ENCODE data around the gene GSTM3.
"Not testable (repeated sequence)": the region's sequence is repeated elsewhere in the genome, so short reads cannot be mapped to it uniquely, and the experiment has no call there.

GSTM3 gene

DNA sequence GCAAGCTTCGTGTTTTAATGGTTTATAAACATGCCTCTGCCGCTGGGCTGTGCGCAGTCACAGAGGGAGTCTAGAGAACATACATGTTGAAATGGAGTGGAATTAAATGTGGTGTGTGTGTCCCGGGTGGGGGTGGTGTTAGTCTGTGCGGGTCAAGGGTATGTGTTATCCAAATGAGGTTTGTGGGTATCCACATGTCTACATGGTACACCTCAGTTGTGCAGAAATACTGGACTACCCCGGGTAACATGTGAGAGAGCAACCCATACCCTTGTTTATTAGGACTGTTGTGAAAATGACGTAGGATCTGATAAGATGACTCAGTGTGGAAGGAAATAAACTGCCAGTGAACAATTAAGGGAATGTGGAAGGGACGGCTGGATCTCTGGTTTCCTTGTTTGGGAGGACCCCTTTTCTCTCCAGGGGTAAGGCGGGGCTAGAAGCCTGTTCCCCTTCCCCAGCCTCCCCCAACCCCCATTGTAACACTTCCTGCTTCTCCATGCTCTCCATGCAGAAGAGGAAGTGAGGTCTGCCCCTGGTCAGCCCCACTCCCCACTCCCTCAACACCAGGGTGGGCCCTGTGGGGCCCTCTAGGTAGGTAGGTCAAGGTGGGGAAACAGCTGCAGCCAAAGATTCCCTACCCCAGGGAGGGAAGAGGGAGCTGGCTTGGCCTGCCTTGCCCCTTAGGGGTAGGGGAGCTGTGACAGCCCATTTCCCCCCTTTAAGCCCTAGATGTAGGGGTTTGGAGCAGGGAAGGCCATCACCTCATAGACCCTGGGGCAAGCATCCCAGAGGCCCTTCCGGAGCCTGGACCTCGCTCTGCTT lies 22.2 kb upstream of the GSTM3 start:
- in situ Hi-C loops (cut with MboI; ENCODE audit: low sequenced_read_pairs) = no loop called here

DNA sequence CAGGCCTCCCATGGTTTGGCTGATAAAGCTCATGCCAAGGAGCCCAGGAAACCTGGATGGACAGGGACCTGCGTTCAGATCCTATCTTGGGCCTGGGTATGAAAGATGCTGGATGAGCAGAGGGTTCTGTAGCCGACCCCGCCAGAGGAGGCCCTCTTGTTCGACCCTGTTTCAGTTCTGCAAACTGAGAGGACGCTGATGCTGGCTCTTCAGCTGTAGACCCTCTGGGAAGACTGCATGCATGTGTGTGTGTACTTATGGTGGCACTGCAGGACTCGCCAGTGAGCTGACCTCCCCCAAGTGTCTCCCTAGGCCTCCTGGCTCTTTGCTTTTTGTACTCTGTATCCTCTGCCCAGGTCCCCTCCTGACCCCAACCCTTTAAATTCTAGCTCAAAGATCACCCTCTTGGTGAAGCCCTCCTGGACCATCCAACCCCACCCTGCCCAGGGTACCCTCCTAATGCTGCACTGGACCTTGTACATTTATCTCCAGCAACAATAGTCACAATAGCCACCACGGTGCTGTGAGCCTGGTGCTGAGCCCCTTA lies 21.3 kb upstream of the GSTM3 start:
- in situ Hi-C loops (cut with MboI; ENCODE audit: low sequenced_read_pairs) = no loop called here

DNA sequence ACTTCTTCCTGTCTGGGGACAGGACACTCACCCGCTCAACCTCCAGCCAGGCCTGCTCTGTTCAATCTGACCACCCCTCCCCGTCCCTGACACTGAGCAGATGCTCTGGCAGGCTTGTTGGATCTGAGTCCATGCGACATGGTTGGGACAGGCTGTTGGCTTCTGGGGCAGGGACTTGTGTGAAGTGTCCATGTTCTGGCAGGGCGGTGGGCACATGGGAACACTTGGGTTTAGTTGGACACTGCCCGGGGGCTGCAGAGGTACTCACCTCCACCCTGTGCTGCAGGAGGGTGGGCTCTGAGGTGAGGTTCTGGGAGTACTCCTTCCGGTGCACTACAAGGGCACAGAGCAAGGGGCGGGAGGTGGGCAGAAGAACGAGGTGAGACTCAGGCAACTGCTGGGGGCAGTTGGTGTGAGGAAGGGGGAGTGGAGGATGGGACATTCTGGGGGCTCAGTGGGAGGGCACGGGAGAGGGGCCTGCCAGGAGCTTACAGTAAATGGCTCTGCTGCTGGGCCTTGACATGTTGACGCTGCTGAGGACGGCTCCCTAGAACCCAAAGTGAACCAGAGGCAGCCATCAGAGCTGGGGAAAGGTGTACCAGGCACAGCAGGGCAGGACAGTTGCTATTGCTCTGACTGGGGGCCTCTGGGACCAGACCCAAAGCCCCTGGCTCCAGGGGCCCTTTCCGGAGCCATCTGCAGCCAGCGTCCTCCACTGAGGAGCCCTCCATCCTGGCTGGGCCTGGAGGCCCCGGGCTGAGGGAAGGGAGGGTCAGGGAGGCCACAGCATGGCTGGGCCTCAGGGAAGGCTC lies 20.6 kb upstream of the GSTM3 start:
- in situ Hi-C loops (cut with MboI; ENCODE audit: low sequenced_read_pairs) = no loop called here

DNA sequence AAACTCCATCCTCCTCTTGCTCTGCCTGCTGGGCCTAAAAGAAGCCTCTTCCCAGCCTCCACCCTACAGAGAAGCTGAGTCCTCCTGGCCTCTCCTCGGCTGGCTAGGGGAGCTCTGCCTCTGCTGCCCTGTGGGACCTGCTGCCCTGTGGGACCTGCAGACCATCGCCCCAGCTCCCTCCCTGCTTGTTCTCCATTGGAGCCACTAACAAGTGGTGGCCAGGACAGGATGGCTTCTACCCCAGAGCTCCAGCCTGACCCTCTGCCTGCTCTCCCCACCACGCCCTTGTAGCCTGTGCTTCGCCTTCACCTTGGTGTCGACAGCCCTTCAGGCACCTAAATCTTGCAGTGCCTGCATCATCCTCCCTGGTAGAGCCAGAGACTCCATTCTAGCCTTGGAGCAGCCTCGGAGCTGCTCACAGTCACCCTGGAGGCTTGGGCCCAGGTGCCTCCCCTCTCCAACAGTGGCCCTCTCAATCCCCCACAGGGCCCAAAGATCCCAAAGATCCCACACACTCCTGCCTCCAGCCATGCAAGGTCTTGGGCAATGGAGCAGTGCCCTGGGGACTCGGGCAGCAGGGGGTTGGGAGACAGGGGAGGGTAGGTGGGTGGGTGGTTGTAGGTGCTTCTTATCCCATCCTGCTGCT lies 19.9 kb upstream of the GSTM3 start:
- in situ Hi-C loops (cut with MboI; ENCODE audit: low sequenced_read_pairs) = no loop called here

DNA sequence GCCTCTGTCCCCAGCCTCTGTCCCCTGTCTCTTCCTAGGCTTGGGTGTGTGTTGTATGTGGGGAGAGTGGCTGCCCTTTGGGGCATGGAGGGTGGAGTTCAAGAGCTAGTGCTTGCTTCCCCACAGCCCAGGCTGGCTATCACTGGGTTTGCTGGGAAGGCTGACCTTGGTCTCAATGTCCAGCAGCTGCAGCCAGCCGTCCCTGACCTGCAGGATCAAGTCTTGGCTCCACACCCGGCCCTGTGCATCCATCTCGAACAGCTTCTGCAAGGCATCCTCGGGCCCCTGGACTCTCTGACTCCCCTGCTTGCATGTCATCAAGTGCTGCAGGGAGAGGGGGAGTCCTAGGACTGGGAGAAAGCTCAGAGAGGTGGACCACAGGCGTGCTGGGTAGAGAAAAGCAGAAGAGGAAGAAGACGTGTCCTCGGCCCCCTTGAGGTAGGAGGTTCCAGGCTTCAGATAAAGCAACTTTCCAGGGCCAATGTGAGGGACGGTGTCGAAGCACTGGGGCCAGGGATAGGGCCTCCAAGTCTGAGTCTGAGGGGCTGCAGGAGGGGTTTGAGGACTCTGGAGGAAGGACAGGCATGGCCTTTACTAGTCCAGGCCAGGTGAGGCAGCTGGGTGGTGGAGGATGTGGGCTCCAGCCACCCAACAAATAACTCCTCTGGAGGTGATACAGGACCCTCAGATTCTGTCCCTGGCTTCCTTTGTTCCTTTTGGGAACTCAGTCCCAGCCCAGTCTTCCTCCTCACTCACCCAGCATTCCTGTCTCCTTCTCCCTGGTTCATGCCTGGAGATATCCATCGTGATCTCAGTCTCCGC lies 18.9 kb upstream of the GSTM3 start:
- in situ Hi-C loops (cut with MboI; ENCODE audit: low sequenced_read_pairs) = no loop called here

DNA sequence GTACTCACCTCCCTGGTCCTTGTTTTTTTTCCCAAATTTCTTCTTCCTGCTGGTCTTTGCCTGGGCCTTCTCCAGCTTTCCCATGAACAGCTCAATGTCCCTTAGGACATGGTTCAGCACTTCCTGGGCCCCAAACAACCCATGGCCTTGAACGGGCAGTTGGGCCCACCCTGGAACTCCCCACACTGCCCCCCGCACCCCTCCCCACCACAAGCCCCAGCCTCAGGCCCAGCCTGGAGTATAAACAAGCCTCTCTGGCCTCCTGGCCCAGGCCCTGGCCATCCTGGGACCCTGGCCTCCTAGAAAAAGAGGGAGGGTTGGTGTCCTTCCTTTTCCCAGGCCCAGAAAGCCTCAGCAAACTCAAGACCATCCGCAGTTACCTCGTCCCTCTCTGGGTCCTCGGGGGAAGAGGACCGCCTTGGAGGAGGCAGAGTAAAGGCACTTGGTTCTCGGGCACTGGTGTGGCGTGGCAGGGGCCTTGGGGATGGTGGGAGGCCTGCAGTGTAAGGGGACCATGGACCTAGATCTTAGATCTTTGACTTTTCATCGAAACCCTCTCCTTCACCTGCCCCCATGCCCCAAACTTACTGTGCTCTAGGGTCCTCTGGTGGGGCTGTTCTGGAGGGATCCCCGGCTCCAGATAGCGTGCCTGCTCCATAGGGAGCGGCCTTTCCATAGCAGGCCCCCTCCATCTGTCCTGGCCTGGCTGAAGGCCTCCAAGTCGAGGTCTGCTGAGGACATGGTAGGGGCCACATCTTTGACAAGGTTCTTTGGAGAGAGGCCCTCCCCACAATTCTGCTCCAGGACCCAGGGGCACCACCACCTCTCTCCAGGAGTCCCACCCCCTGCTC lies 17.3 kb upstream of the GSTM3 start:
- in situ Hi-C loops (cut with MboI; ENCODE audit: low sequenced_read_pairs) = no loop called here

DNA sequence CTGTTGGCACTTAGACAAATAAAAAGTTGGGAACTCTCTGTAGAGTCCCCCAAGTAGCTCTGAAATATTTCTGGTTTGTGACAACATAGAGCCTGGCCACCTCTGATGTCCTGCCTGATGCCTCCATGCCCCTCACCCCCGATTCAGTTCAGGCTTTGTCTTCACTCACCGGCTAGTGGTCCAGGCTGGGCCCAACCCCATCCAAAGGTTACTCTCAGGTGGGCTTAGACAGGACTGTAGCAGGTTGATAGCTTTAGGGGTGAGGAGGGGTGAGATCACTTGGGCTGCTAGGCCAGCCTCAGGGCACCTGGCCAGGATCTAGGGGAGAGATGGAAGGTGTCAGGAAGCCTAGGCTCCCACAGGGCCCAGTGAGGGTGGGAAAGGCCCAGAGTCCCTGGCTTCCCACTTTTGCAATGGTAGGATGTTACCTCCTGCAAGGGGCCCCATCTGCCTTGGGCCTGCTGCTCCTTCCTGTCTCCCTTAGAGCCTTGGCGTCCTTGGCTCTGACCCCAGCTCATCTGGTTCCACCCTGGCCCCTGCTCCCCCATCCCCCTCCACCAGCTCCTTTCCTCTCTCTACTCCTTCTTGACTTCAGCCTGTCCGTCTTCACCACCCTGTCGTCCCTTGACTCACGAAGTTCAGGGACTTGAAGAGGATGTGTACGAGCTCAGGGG lies 16.1 kb upstream of the GSTM3 start:
- in situ Hi-C loops (cut with MboI; ENCODE audit: low sequenced_read_pairs) = no loop called here

DNA sequence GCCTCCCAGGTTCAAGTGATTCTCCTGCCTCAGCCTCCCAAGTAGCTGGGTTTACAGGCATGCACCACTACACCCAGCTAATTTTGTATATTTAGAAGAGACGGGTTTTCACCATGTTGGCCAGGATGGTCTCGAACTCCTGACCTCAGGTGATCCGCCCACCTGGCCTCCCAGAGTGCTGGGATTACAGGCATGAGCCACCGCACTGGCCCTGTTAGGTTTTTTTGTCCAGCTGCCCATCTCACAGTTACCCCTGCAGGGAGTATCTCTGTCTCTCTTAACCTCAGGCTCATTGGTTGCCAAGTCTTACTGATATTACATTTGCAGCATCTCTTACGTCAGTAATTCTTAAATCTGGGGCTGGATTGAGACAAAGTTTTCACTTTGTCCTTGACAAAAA lies 15.5 kb upstream of the GSTM3 start:
- in situ Hi-C loops (cut with MboI; ENCODE audit: low sequenced_read_pairs) = not testable (repeated sequence)

DNA sequence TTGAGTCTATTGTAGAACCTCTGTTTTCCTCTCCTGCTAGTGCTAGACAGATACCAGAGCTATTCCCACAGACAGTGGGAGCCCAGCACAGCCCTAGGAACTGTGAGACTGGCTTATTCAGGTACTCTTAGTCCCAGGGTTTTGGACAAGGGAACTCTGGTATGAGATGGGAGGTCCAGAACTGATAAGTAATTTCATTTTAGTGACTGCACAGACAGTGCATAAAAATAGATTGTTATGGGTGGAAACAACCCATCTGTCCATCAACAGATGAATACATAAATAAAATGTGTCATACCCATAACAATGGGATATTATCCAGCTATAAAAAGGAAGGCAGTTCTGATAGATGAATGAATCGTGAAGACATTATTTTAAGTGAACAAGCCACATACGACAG lies 13.9 kb upstream of the GSTM3 start:
- in situ Hi-C loops (cut with MboI; ENCODE audit: low sequenced_read_pairs) = no loop called here

DNA sequence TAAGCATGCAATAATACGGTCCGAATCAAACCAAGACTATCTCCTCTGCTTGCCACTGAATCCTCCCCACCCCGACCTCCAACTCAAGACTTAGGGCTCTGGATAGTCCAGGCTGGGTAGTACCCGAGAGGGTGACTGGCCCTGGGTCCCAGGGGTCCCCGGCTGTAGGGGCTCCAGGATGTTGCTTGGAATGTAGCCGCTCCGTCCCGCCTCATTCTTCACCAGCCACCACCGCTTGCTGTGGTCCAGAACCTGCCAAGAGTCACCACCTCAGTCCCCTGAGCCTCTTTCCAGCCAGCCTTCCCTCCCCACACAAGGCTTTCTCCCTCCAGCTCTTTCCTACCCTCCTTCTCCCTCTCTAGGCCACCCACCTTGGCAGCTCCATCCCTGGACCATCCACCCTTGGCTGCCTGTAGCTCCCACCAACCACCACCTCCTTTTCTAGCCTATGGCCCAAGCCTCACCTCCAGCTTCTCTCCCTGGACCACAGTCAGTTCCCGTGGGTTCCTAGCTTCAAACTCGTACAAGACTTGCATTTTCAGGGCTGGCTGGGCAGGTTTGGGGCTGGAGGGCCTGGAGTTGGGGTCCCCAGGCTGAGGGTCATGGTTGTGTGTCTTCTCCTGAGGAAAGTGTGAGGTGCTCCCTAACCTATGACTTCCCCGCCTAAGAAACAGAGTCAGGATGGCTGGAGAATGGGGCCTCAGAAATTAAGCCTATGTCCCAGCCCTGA lies 10.9 kb upstream of the GSTM3 start:
- in situ Hi-C loops (cut with MboI; ENCODE audit: low sequenced_read_pairs) = no loop called here

DNA sequence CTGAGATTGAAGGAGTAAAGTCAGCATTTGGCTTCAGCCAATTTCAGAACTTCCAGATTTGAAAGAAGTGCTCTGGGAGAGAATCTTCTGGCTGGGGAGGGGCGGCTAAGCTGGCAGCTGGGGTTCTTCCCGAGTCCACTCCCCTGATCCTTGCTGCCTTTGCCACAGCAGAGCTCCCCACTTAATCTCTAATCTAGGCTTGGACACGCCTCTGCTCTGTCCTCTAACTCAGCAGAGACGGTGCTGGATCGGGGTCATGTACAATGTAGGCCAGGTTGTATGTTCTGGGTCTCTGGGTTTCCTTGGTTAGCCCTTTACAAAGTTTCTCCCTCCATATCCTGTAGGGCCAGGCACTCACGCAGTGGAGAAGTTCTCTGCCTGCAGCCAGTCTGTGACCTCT lies 10.1 kb upstream of the GSTM3 start:
- in situ Hi-C loops (cut with MboI; ENCODE audit: low sequenced_read_pairs) = no loop called here

DNA sequence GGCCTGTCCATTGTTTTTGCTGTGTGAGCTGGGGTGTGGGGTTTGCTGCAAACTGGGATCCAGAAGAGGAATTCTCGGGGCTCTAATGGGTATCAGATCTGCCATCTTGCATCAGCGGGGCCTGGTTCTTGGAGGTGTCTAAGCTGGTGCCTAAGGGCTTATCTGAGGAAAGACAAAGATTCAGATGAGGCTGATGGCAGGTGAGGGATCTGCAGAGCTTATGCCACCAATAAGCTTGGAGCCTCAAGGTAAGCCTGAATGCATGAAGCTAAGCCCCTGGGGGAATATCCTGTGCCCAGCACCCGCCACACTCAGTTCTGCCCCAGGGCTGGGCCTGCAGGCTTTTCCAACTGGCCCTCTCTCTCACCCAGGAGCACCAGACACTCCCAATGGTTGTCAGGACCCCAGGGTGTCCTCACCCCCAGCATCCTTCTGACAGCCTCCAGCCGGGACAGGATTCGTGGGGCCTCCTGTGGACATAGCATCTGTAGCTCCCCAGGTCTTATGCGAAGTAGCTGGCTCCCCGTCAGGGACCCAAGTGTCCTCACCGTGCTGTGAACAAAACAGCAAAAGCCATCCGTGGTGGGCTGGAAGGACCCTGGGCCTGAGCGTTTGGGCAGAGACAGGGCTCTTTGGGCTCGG lies 9.5 kb upstream of the GSTM3 start:
- in situ Hi-C loops (cut with MboI; ENCODE audit: low sequenced_read_pairs) = no loop called here

DNA sequence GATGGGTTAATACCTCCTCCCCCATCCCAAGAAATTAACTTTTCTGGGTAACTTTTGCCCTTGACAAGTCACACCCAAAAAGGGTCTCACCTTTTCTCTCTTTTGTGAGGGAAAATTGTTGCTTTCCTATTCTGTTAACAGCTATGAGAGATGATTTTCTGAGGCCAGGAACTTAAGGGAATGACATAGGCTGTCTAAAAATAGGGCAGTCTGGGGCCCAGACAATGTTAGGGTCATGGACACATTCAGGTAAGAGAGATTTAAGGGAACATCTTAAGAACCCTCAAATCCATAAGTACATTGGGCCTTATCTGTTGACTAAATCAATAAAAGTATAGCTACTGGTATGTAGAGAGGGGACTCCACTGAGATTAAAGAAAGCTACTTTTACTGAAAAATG lies 8.4 kb upstream of the GSTM3 start:
- in situ Hi-C loops (cut with MboI; ENCODE audit: low sequenced_read_pairs) = no loop called here

DNA sequence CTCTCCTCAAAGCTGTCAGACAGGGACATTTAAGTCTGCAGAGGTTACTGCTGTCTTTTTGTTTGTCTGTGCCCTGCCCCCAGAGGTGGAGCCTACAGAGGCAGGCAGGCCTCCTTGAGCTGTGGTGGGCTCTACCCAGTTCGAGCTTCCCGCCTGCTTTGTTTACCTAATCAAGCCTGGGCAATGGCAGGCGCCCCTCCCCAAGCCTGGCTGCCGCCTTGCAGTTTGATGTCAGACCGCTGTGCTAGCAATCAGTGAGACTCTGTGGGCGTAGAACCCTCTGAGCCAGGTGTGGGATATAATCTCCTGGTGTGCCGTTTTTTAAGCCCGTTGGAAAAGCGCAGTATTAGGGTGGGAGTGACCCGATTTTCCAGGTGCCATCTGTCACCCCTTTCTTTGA lies 7.5 kb upstream of the GSTM3 start:
- in situ Hi-C loops (cut with MboI; ENCODE audit: low sequenced_read_pairs) = not testable (repeated sequence)

DNA sequence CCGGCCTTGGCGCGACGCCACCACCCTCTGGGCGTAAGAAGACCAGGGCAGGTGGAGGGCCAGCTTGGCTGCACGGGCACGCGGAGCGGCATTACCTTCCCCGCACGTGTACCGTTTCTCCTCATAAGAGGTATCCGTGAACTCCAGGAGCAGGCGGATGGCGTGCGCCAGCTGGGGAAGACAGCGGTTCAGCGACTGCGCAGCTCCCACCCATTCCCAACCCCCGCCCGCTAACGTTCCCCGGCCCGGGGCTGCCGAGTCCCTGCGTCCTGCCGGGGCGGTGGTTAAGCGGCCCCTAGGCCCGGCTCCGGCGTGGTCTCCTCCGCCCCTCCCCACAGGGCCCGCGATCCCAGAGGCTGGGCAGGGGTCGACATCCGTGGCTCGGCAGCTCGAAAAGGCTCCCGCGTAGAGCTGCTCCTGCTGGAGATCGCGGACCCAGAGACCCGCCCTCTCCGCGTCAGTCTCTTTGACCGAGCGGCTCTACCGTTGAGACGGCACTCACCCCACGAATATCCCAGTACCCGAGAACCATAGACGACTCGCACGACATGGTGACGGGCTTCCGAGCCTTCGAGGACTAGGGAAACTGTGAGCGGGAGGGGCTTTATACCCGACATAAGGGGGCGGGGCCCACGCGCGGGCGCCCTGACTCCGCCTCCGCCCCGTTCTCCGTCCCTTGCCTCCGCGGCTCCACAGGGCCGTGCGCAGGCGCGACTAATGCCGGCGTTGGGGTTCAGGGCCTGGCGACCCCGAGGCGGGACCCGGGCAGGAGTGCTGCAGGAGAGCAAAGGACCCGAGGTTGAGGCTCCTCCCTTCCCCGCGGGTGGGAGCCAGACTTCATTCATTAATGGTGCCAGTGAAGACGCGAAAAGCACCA lies 862 bp downstream of the GSTM3 start:
- in situ Hi-C loops (cut with MboI; ENCODE audit: low sequenced_read_pairs) = no loop called here

DNA sequence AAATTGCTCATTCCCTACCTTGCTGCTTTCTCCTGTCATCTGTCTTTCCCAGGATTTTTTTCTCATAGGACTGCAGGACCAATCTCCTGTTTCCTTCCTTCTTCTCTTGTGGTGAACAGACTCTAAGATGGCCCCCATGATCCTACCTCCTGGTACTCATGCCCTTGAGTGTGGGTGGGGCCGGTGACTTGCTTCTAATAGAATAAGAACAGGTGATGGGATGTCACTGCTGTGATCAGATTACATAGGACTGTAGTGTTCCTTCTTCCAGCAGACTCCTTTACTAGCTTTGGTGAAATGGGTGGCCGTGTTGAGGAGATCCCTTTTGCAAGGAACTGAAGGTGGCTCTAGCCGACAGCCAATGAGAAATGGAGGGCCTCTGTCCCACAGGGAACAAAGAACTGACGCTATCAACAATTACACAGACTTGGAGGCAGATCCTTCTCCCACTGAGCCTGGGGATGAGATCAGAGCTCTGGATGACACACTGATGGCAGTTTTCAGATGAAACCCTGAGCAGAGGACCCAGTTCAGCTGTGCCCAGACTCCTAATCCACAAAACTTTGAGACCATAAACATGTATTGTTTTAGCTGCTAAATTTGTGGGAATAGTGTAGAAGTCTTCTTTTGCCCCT lies 7.5 kb downstream of the GSTM3 start:
- in situ Hi-C loops (cut with MboI; ENCODE audit: low sequenced_read_pairs) = no loop called here
